ENCODE data around the gene EED. TPM values are rescaled to one million over a fixed set of nuclear protein-coding genes. Genes with fewer than 3 reads are reported as not detected.
"Not testable (repeated sequence)": the region's sequence is repeated elsewhere in the genome, so short reads cannot be mapped to it uniquely, and the experiment has no call there.

Gene EED
- total RNA-seq, 6 donors from 2014 or later: 6.7 to 43.1 (median 16.0) TPM

DNA sequence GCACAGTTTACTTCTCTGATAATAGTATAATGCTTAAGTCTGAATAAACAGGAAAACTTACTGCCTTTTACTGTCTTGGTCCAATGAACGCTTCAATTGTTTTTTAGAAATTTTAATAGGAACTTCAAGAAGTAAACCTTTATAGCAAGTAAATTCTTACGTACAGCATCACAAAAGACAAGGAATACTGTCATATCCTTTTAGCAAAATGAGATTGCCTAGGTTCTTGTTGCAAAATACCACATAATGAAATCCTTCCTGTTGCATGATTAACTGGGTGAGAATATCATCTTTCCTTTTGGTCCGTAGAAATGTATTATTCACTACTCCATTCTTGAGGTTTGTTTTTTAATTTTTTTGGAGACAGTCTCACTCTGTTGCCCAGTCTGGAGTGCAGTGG, 35.2 kb downstream of the EED start:
- peaks cover 0 to 5% (median 4%) of the 10 kb centered on the region in 4 donors for H3K4me1 ChIP-seq
- no peak overlapping the region for H3K4me3 ChIP-seq
- H3K9me3 ChIP-seq: no peaks in the 10 kb centered on the region
- ATAC-seq (ENCODE audit: low FRiP score in 2 of 2) (no peak), DNase-seq (no peak)
- TF ChIP-seq POLR2A (IDR thresholded peaks at IDR 0.05) (no peak), POLR2AphosphoS5 (IDR thresholded peaks at IDR 0.05) (no peak)
- H3K27ac ChIP-seq: no peak overlapping the region
- 74 to 88% methylated on average over 3 of the region's 3 CpGs for WGBS, 2 donors
- H3K27me3 ChIP-seq: no peaks in the 10 kb centered on the region
- H3K36me3 ChIP-seq: peaks cover 7 to 35% (median 9%) of the 10 kb centered on the region in 4 donors

DNA sequence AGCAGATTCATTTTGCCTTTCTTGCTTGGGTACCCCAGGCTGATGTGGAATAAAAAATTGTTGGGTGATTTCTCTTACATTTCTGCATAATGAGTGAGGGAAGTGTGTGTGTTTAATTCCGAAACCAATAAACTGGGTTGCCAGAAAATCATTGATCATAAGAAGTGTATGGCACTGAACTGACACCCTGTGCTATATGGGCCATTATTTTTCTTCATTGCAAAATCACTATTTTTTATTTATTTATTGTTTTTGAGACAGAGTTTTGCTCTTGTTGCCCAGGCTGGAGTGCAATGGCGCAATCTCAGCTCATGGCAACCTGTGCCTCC, 42.9 kb downstream of the EED start:
- TF ChIP-seq POLR2A (IDR thresholded peaks at IDR 0.05) (no peak), EP300 (IDR thresholded peaks at IDR 0.05) (no peak), POLR2AphosphoS5 (IDR thresholded peaks at IDR 0.05) (no peak)
- TF ChIP-seq, protein P1, sequence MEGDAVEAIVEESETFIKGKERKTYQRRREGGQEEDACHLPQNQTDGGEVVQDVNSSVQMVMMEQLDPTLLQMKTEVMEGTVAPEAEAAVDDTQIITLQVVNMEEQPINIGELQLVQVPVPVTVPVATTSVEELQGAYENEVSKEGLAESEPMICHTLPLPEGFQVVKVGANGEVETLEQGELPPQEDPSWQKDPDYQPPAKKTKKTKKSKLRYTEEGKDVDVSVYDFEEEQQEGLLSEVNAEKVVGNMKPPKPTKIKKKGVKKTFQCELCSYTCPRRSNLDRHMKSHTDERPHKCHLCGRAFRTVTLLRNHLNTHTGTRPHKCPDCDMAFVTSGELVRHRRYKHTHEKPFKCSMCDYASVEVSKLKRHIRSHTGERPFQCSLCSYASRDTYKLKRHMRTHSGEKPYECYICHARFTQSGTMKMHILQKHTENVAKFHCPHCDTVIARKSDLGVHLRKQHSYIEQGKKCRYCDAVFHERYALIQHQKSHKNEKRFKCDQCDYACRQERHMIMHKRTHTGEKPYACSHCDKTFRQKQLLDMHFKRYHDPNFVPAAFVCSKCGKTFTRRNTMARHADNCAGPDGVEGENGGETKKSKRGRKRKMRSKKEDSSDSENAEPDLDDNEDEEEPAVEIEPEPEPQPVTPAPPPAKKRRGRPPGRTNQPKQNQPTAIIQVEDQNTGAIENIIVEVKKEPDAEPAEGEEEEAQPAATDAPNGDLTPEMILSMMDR (IDR thresholded peaks at IDR 0.05): no peak
- no peak overlapping the region for H3K4me3 ChIP-seq
- WGBS, 2 donors: 89 to 98% methylated on average over 2 of the region's 2 CpGs
- DNase-seq (no peak), ATAC-seq (ENCODE audit: low FRiP score in 2 of 2) (no peak)
- no peak overlapping the region for H3K27ac ChIP-seq
- H3K27me3 ChIP-seq: no peaks in the 10 kb centered on the region
- H3K4me1 ChIP-seq: no peaks in the 10 kb centered on the region
- peaks cover 0 to 12% (median 7%) of the 10 kb centered on the region in 4 donors for H3K36me3 ChIP-seq
- no peaks in the 10 kb centered on the region for H3K9me3 ChIP-seq

DNA sequence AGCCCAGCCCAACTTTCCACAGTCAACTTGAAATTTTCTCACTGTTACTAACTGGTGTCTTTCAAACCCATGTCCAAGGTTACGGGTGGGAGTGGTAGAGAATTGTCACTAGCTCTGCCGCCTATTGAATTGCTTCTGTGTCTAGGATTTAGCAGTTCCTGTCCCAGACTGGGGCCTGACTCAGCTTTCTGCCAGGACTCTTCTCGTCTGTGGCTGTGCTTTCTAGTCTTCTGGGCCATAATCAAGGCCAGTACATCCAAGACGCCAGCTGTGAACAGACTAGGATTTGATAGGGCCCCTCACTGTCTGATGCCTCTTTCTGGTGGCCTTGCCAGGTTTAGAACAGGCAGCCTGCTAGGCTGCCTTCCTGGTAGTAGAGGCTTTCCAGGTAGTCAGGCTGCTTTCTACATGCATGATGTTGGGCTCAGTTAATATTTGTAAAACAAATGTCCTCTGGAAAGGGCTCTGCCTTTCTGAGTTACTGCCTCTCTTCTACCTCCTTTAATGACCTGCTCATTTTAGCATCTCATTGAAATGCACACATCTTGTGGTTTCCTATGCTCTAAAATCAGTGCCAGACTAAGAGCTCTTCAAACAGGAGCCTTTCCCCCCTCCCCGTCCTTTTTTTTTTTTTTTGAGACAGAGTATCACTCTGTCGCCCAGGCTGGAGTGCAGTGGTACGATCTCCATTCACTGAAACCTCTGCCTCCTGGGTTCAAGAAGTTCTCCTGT, 44.4 kb downstream of the EED start:
- Histone ChIP-seq H3K9me3 (no peaks in the 10 kb centered on the region), H3K4me3 (no peak overlapping the region), H3K36me3 (peaks cover 0 to 11% (median 6%) of the 10 kb centered on the region in 4 donors), H3K27me3 (no peaks in the 10 kb centered on the region), H3K4me1 (no peaks in the 10 kb centered on the region), H3K27ac (no peak overlapping the region)
- no peak for DNase-seq
- 66 to 70% methylated on average over 7 of the region's 7 CpGs for WGBS, 2 donors
- ATAC-seq (ENCODE audit: low FRiP score in 2 of 2): no peak
- TF ChIP-seq POLR2A (IDR thresholded peaks at IDR 0.05) (no peak), POLR2AphosphoS5 (IDR thresholded peaks at IDR 0.05) (no peak), EP300 (IDR thresholded peaks at IDR 0.05) (no peak)
- TF ChIP-seq, protein P1 (IDR thresholded peaks at IDR 0.05): no peak

GRCh38 chr11:86289508-86290280, 45.1 kb downstream of the EED start:
- not testable (repeated sequence) for H3K27me3 ChIP-seq; H3K4me3 ChIP-seq; H3K4me1 ChIP-seq; H3K9me3 ChIP-seq; DNase-seq; H3K27ac ChIP-seq; H3K36me3 ChIP-seq; ATAC-seq (ENCODE audit: low FRiP score in 2 of 2)
- WGBS, 2 donors: 85 to 88% methylated on average over 9 of the region's 9 CpGs

DNA sequence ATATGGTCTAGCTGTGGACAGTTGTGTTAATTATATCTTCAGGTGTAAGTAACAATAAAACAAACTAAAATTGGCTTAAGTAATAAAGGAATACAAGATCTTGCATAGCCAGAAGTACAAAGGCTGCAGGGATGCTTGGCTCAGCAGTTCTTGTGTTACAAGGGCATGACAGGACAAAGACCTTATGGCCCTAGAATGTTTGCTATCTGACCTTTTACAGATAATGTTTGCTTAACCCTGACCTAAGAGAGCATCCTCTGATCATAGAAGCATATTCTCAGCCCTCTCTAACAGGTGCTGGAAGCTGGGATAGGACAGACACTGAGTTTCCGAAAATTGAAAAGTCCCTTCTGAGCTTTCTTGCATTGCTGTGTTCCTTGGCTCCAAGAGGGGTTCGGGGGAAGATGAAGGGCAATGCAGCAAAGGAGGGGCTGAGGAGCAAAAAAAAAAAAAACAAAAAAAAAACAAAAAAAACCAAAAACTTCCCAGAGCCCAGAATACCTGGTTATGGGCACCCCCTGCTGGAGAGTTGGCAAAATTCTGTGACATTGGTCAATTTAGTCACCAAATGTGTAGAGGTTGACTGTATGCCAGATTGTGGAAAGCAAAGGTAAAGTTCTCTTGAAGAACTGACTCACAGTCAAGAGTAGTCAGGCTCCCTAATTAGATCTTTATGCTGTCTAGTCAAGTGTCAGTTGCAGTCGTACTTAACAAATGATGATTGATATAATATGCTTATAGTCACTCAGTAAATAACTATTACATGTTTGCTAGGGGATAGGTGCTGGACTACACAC, 47.1 kb downstream of the EED start:
- H3K4me3 ChIP-seq: no peak overlapping the region

More for the DNA sequence above, 47.1 kb downstream of the EED start:
- Histone ChIP-seq H3K36me3 (no peaks in the 10 kb centered on the region), H3K27ac (no peak overlapping the region), H3K9me3 (no peaks in the 10 kb centered on the region), H3K27me3 (no peaks in the 10 kb centered on the region), H3K4me1 (no peaks in the 10 kb centered on the region)
- 39 to 46% methylated on average over 3 of the region's 3 CpGs for WGBS, 2 donors
- DNase-seq (no peak), ATAC-seq (ENCODE audit: low FRiP score in 2 of 2) (peak in 1 of 2 donors; percentile 69)
- TF ChIP-seq POLR2AphosphoS5 (IDR thresholded peaks at IDR 0.05) (no peak), EP300 (IDR thresholded peaks at IDR 0.05) (no peak)
- TF ChIP-seq, protein P1 (IDR thresholded peaks at IDR 0.05): peak in 5 of 6 experiments; percentile 39 to 47 (median 40)
